Breast epithelium (tissue), 3 donors: ENCODE measurements around the gene DDR1.

ENCODE experiments used
- POLR2A ChIP-seq: fragments of 450-650 bp; IDR thresholded peaks from one replicate; pipeline ENCODE4 v1.6.1; 2016; ENCODE audit warnings: antibody characterized with exemption, mild to moderate bottlenecking, moderate library complexity
- POLR2AphosphoS5 ChIP-seq, 3 donors: sonication (generic); formaldehyde crosslinking; IDR thresholded peaks; one replicate each; pipeline ENCODE4 v1.6.1; 2017; ENCODE audit warnings: antibody characterized with exemption in 3 of 3
- TF ChIP-seq, protein P1 (sequence below), 3 donors: fragments of 450-650 bp; IDR thresholded peaks; one replicate each; pipeline ENCODE4 v1.5.1; 2016 to 2017; ENCODE audit warnings: antibody characterized with exemption in 3 of 3, mild to moderate bottlenecking in 3 of 3, moderate library complexity in 3 of 3

GRCh38 chr6:30886897-30887255, 2.6 kb downstream of the DDR1 start:
- TF ChIP-seq, protein P1, sequence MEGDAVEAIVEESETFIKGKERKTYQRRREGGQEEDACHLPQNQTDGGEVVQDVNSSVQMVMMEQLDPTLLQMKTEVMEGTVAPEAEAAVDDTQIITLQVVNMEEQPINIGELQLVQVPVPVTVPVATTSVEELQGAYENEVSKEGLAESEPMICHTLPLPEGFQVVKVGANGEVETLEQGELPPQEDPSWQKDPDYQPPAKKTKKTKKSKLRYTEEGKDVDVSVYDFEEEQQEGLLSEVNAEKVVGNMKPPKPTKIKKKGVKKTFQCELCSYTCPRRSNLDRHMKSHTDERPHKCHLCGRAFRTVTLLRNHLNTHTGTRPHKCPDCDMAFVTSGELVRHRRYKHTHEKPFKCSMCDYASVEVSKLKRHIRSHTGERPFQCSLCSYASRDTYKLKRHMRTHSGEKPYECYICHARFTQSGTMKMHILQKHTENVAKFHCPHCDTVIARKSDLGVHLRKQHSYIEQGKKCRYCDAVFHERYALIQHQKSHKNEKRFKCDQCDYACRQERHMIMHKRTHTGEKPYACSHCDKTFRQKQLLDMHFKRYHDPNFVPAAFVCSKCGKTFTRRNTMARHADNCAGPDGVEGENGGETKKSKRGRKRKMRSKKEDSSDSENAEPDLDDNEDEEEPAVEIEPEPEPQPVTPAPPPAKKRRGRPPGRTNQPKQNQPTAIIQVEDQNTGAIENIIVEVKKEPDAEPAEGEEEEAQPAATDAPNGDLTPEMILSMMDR (IDR thresholded peaks at IDR 0.05), result no peak
- TF ChIP-seq POLR2A (no peak), POLR2AphosphoS5 (IDR thresholded peaks at IDR 0.05) (no peak)
